ENCODE data around the gene CTH.

Gene CTH

DNA sequence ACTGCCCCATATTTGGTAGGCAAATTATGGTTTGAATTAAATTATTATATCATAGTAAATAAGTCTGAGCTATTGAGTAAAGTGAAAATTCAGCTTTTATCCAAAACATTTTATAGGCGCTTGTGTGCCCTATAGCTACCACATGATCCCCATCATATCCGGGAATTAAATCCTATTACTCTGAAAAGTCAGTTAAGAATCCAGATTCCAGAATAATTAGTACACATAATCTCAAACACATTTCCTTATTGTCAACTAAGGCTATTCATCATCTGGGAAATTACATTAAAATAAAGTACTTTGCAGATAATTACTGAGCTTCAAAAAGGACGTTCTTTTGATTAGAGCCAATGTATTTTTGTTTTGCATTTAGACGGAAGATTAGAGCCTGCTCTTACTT is 72.3 kb downstream of the CTH start:
- DNase-seq (ENCODE audit: low spot score): no peak
- in situ Hi-C loops (cut with MboI; ENCODE audit: low sequenced_read_pairs, unreplicated experiment): loop anchor here (10.0 kb wide), 1 partner anchor 349 kb away; no protein-coding TSS in a partner anchor
- TF ChIP-seq, protein P1, sequence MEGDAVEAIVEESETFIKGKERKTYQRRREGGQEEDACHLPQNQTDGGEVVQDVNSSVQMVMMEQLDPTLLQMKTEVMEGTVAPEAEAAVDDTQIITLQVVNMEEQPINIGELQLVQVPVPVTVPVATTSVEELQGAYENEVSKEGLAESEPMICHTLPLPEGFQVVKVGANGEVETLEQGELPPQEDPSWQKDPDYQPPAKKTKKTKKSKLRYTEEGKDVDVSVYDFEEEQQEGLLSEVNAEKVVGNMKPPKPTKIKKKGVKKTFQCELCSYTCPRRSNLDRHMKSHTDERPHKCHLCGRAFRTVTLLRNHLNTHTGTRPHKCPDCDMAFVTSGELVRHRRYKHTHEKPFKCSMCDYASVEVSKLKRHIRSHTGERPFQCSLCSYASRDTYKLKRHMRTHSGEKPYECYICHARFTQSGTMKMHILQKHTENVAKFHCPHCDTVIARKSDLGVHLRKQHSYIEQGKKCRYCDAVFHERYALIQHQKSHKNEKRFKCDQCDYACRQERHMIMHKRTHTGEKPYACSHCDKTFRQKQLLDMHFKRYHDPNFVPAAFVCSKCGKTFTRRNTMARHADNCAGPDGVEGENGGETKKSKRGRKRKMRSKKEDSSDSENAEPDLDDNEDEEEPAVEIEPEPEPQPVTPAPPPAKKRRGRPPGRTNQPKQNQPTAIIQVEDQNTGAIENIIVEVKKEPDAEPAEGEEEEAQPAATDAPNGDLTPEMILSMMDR (IDR thresholded peaks at IDR 0.05; ENCODE audit: borderline replicate concordance, control extremely low read depth, extremely low read depth, insufficient read depth, missing control alignments): no peak

DNA sequence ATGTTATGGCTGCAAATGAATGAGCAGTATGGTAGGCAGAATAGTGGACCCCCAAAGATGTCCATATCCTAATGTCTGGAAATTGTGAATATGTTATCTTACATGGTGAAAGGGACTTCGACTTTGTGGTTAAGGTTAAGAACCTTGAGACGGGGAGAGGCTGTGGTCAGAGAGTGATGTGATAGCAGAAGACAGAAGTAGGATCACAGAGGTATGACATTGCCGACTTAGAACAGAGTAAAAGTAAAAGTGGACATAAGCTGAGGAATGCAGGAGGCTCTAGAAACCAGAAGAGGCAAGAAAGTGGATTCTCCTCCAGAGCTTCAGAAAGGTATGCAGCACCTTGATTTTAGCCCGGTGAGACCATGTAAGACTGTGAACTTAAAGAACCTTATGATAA is 74.6 kb downstream of the CTH start:
- in situ Hi-C loops (cut with MboI; ENCODE audit: low sequenced_read_pairs, unreplicated experiment): loop anchor here (10.0 kb wide), 1 partner anchor 351 kb away; no protein-coding TSS in a partner anchor
- DNase-seq (ENCODE audit: low spot score): no peak
- TF ChIP-seq, protein P1 (IDR thresholded peaks at IDR 0.05; ENCODE audit: borderline replicate concordance, control extremely low read depth, extremely low read depth, insufficient read depth, missing control alignments): no peak

DNA sequence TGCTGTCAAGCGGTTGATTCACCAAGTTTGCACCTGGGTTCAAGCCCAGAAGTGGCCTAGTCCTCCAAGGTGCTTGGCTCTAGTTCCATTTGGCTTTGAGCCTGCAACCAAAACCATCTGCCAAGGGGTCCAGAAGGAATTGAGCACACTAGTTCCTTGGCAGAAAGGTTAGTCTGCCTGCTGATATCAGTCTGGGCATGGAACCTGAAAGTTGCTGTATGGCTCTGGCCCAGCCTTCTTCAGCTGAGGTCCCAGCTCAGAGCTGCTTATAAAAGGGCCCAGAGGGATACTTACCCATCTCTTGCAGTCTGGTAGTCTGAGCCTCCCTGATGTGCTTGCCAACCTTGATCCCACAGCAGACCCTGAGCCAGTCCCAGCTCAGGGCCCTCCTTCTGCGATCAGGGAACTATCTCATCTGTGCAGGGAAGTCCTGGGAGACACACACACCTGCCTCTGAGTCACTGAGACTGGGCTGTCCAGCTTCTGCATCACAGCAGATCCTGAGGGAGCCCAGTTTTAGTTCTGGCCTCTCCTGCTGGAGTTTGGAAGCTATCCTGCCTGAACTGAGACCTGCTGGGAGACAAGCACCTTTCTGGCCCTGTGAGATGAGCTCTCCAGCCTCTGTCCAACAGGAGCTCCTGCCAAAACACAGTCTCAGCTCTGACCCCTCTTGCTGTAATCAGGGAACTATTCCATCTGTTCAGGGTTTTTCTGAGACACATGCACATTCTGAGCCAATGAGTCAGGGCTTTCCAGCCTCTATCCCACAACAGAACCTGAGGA is 75.8 kb downstream of the CTH start:
- no peak for DNase-seq (ENCODE audit: low spot score)
- TF ChIP-seq, protein P1 (IDR thresholded peaks at IDR 0.05; ENCODE audit: borderline replicate concordance, control extremely low read depth, extremely low read depth, insufficient read depth, missing control alignments): no peak
- in situ Hi-C loops (cut with MboI; ENCODE audit: low sequenced_read_pairs, unreplicated experiment): loop anchor here (10.0 kb wide), 1 partner anchor 352 kb away; no protein-coding TSS in a partner anchor

DNA sequence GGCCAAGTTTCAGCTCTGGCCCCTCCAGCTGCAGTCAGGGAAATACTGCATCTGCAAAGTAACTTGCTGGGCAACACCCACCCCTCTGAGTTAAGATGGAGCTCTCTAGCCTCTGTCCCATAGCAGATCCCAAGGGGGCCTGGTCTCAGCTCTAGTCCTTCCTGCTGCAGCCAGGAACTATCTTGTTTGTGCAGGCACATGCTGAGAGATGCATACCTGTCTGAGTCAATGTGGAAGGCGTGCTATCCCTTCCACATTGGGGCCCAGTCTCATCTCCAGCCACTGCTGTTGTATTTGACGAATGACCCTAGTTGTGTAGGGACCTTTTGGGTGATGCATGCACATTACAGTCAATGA is 76.4 kb downstream of the CTH start:
- in situ Hi-C loops (cut with MboI; ENCODE audit: low sequenced_read_pairs, unreplicated experiment): loop anchor here (10.0 kb wide), 1 partner anchor 353 kb away; no protein-coding TSS in a partner anchor
- DNase-seq (ENCODE audit: low spot score): no peak
- TF ChIP-seq, protein P1 (IDR thresholded peaks at IDR 0.05; ENCODE audit: borderline replicate concordance, control extremely low read depth, extremely low read depth, insufficient read depth, missing control alignments): no peak

DNA sequence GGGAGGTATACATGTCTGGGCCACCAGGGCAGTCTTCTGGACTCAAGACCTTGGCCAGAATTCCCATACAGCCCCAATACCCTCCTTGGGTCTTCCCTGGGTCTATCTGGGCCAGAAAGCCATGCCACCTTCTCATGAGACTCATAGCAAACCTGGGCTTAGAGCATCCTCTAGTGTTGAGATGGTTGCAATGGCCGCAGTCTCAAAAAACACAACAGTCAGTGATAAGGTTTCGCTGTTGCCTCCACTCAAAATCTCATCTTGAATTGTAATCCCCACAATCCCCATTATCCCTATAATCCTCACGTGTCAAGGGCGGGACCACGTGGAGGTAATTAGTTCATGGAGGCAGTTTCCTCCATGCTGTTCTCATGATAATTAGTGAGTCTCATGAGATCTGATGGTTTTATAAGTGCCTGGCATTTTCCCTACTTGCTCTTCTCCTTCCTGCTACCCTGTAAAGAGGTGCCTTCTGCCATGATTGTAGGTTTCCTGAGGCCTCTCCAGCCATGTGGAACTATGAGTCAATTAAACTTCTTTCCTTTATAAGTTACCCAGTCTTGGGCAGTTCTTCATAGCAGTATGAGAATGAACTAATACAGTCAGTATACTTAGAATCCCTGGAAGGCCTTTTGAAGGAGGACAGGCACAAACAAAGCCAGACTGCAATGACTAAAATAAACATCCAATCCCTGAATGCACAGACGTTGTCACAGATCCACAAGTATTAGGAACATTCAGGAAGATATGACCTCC is 77.0 kb downstream of the CTH start:
- TF ChIP-seq, protein P1 (IDR thresholded peaks at IDR 0.05; ENCODE audit: borderline replicate concordance, control extremely low read depth, extremely low read depth, insufficient read depth, missing control alignments): peak; percentile 61
- peak; percentile 31 for DNase-seq (ENCODE audit: low spot score)
- in situ Hi-C loops (cut with MboI; ENCODE audit: low sequenced_read_pairs, unreplicated experiment): loop anchor here (10.0 kb wide), 1 partner anchor 353 kb away; no protein-coding TSS in a partner anchor

Measured in GM13976 (cell line).